ENCODE measurements around the gene EBF3.

The EBF3 gene

DNA sequence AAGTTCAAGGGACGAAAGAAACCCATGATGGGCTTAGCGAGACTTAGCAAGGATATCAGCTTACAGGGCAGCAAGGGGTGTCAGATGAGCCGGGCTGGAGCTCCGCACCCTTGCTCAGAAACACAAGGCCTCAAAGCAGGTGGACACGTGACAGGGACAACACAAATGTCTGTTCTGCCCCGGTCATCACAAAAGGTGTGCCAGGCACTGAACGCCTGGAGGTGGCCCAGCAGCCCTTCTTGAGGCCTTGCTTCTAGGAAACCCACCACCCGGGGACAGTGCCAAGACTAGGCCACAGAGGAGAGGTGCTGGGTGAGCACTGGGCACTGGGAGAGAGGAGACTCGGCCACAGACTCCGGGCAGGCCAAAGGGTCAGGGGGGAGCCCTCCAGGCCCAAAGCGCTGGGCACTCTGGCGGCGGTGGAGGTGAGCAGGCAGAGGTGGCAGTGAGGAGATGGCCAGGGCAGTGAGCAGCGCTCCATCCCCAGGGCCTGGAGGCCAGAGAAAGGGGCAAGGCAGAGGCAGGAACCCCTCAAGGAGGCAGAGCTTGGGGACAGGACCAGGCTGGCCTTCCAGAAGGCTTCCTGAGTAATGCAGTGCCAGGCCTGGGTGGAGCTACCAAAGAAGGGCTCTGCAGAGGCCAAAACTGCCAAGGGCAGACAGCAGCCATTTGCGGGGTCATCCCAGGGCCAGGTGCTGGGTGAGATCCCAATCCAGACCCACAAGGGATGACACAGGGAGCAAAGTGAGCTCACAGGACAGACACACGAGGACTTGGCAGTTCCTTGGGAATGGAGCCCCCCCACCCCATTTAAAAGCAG, 22.7 kb downstream of the EBF3 start:
- TF ChIP-seq EZH2 (IDR thresholded peaks at IDR 0.05; ENCODE audit: borderline replicate concordance, low read depth, low read length, severe bottlenecking), result no peak
- TF ChIP-seq, protein P1, sequence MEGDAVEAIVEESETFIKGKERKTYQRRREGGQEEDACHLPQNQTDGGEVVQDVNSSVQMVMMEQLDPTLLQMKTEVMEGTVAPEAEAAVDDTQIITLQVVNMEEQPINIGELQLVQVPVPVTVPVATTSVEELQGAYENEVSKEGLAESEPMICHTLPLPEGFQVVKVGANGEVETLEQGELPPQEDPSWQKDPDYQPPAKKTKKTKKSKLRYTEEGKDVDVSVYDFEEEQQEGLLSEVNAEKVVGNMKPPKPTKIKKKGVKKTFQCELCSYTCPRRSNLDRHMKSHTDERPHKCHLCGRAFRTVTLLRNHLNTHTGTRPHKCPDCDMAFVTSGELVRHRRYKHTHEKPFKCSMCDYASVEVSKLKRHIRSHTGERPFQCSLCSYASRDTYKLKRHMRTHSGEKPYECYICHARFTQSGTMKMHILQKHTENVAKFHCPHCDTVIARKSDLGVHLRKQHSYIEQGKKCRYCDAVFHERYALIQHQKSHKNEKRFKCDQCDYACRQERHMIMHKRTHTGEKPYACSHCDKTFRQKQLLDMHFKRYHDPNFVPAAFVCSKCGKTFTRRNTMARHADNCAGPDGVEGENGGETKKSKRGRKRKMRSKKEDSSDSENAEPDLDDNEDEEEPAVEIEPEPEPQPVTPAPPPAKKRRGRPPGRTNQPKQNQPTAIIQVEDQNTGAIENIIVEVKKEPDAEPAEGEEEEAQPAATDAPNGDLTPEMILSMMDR (IDR thresholded peaks at IDR 0.05; ENCODE audit: borderline replicate concordance, extremely low read depth, low read length, poor library complexity, severe bottlenecking), result no peak
- Histone ChIP-seq H3K79me2 (ENCODE audit: insufficient read depth, low read length) (no peaks in the 10 kb centered on the region), H4K20me1 (ENCODE audit: insufficient read depth, low read length) (no peaks in the 10 kb centered on the region), H3K9me3 (ENCODE audit: insufficient read depth, low read length, severe bottlenecking) (no peaks in the 10 kb centered on the region), H3K4me1 (ENCODE audit: insufficient read depth, low read length) (no peaks in the 10 kb centered on the region), H3K36me3 (ENCODE audit: insufficient read depth, low read length) (no peaks in the 10 kb centered on the region), H3K9ac (ENCODE audit: low read depth, low read length) (no peak overlapping the region), H3K4me2 (ENCODE audit: insufficient read depth, low read length) (no peak overlapping the region), H3K27ac (ENCODE audit: low read length) (no peak overlapping the region), H3K27me3 (ENCODE audit: insufficient read depth, low read length, poor library complexity) (no peaks in the 10 kb centered on the region), H2AFZ (ENCODE audit: low read depth, low read length) (no peak overlapping the region), H3K4me3 (ENCODE audit: low read depth in 1 of 2, low read length in 2 of 2) (no peak overlapping the region)
- DNase-seq (no peak), ATAC-seq (ENCODE audit: insufficient read depth, low read depth) (no peak)

DNA sequence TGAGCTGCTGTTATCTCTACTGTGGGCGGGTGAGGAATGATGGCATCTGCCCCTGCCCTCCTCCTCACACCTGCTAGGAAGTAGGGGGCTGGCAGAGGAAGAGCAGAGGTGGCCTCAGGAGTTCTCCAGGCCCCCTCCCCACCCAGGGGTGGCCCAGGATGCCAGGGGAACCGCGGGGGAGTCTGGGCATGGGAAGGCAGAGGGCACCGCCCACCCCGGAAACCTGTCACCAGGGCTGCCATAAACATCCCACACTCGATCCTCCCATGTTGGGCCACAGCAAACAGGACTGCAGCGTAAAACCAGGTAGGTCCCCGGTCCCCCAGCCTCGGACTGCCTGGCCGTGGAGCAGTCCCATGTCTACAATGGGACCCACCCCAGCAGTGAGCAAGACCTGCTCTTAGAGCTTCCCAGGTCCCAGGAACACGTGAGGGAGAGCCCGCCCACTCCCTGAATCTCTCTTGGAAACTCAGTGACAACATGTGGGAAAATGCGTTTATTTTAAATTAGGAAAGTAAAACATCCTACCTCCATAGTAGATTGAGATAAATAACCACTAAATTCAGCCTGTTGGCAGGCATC, 23.4 kb downstream of the EBF3 start:
- Histone ChIP-seq H3K27ac (ENCODE audit: low read length) (no peak overlapping the region), H3K9ac (ENCODE audit: low read depth, low read length) (no peak overlapping the region), H2AFZ (ENCODE audit: low read depth, low read length) (no peak overlapping the region), H3K36me3 (ENCODE audit: insufficient read depth, low read length) (no peaks in the 10 kb centered on the region), H3K27me3 (ENCODE audit: insufficient read depth, low read length, poor library complexity) (no peaks in the 10 kb centered on the region), H3K9me3 (ENCODE audit: insufficient read depth, low read length, severe bottlenecking) (no peaks in the 10 kb centered on the region), H3K4me2 (ENCODE audit: insufficient read depth, low read length) (no peak overlapping the region), H4K20me1 (ENCODE audit: insufficient read depth, low read length) (no peaks in the 10 kb centered on the region), H3K4me3 (ENCODE audit: low read depth in 1 of 2, low read length in 2 of 2) (no peak overlapping the region), H3K4me1 (ENCODE audit: insufficient read depth, low read length) (no peaks in the 10 kb centered on the region), H3K79me2 (ENCODE audit: insufficient read depth, low read length) (no peaks in the 10 kb centered on the region)
- no peak for TF ChIP-seq EZH2 (IDR thresholded peaks at IDR 0.05; ENCODE audit: borderline replicate concordance, low read depth, low read length, severe bottlenecking)
- TF ChIP-seq, protein P1 (IDR thresholded peaks at IDR 0.05; ENCODE audit: borderline replicate concordance, extremely low read depth, low read length, poor library complexity, severe bottlenecking), result no peak
- no peak for ATAC-seq (ENCODE audit: insufficient read depth, low read depth)
- DNase-seq, result no peak

DNA sequence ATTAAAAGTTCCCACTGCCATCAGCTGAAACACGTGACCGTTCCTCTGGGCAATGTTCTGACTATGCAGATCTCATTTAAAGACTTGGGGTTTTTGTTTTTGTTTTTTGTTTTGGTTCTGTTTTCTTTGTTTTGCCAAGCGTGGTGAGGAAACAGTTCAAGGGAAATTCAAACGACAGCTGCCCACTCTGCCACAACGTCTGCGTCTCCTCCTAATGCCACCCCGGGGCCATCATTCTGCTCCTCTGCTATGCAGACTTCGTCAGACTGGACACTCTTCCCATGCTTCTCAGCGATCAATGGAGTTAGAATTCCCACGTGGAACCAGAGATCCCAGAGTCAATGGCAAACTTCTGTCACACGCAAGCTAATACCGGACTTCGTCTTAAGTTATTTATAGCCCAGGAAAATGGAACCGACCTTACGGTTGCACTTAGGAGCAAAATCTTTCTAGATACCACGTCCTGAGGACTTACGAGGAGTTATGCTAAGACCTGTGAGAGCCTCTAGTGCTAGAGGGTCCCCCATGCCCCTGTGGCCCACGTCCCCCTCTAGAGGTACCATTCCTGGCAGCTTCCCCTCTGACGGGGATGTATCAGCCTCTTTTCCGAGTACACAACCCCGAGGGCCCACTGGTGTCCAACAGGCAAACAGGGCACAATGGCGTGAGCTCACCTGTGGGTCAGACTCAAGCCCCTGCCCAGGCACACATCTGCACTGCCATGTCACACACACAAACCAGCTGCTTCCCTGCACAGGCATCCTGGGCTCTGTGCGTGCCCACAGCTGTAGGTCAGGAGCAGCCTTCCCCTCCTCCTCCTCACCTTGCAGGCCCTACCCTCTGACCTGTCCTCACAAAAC, 24.4 kb downstream of the EBF3 start:
- no peaks in the 10 kb centered on the region for H3K9me3 ChIP-seq (ENCODE audit: insufficient read depth, low read length, severe bottlenecking)
- DNase-seq (no peak), ATAC-seq (ENCODE audit: insufficient read depth, low read depth) (no peak)
- no peaks in the 10 kb centered on the region for H3K36me3 ChIP-seq (ENCODE audit: insufficient read depth, low read length)
- no peaks in the 10 kb centered on the region for H3K4me1 ChIP-seq (ENCODE audit: insufficient read depth, low read length)
- no peak overlapping the region for H3K4me3 ChIP-seq (ENCODE audit: low read depth in 1 of 2, low read length in 2 of 2)
- H2AFZ ChIP-seq (ENCODE audit: low read depth, low read length), result no peak overlapping the region
- H3K4me2 ChIP-seq (ENCODE audit: insufficient read depth, low read length), result no peak overlapping the region
- no peak for TF ChIP-seq EZH2 (IDR thresholded peaks at IDR 0.05; ENCODE audit: borderline replicate concordance, low read depth, low read length, severe bottlenecking)
- TF ChIP-seq, protein P1 (IDR thresholded peaks at IDR 0.05; ENCODE audit: borderline replicate concordance, extremely low read depth, low read length, poor library complexity, severe bottlenecking), result no peak
- H3K79me2 ChIP-seq (ENCODE audit: insufficient read depth, low read length), result no peaks in the 10 kb centered on the region
- H3K9ac ChIP-seq (ENCODE audit: low read depth, low read length), result no peak overlapping the region
- no peaks in the 10 kb centered on the region for H3K27me3 ChIP-seq (ENCODE audit: insufficient read depth, low read length, poor library complexity)
- H3K27ac ChIP-seq (ENCODE audit: low read length), result no peak overlapping the region
- H4K20me1 ChIP-seq (ENCODE audit: insufficient read depth, low read length), result no peaks in the 10 kb centered on the region
